CD4-positive, alpha-beta T cell treated with Interleukin-15 for 1 hour (primary cell): ENCODE results near the gene DTYMK.

Source experiments
- DNase-seq: peaks from one replicate; pipeline ENCODE4 v3.0.0-alpha.2; 2020

DTYMK gene

GRCh38 chr2:241645915-241646645, 40.5 kb downstream of the DTYMK start:
- DNase-seq, result no peak

- DNase-seq, result no peak
These were observed 41.3 kb downstream of the DTYMK start for GRCh38 chr2:241645056-241645914.

- DNase-seq, result no peak
These were observed 45.0 kb downstream of the DTYMK start for GRCh38 chr2:241641631-241642030.

GRCh38 chr2:241640165-241640795, 46.3 kb downstream of the DTYMK start:
- no peak for DNase-seq

- no peak for DNase-seq
These were observed 47.2 kb downstream of the DTYMK start for GRCh38 chr2:241639385-241639784.

GRCh38 chr2:241638940-241639339, 47.7 kb downstream of the DTYMK start:
- no peak for DNase-seq

- DNase-seq, result no peak
These were observed 48.6 kb downstream of the DTYMK start for GRCh38 chr2:241637795-241638660.

GRCh38 chr2:241637018-241637794, 49.4 kb downstream of the DTYMK start, which contains the start of the genes ATG4B and THAP4:
Gene ATG4B, plus strand, starts transcription at chr2:241637693. Its CDS starts 22 bp downstream, at chr2:241637715.
Gene THAP4, minus strand, starts transcription at chr2:241637158. Its CDS starts 141 bp downstream, at chr2:241637017.
- peak; percentile 69 for DNase-seq

GRCh38 chr2:241636182-241637017, 50.2 kb downstream of the DTYMK start:
- DNase-seq, result no peak

- DNase-seq, result no peak
These were observed 50.9 kb downstream of the DTYMK start for GRCh38 chr2:241635756-241636155.

- DNase-seq, result no peak
These were observed 53.1 kb downstream of the DTYMK start for GRCh38 chr2:241633561-241633960.

GRCh38 chr2:241632478-241633325, 53.9 kb downstream of the DTYMK start:
- DNase-seq, result no peak

- DNase-seq, result no peak
These were observed 56.7 kb downstream of the DTYMK start for GRCh38 chr2:241629762-241630435.

GRCh38 chr2:241627675-241628074, 58.9 kb downstream of the DTYMK start:
- no peak for DNase-seq
